HEK293 (cell line): ENCODE results near the gene SH3BGRL.

ENCODE experiments used
- CTCF ChIA-PET: fragments of 350-600 bp; formaldehyde crosslinking; extraction: SDS; loops from one replicate; lab custom pipeline; 2021; ENCODE audit warnings: antibody characterized with exemption; lab: Yijun Ruan, JAX
- POLR2A ChIA-PET: fragments of 300-600 bp; formaldehyde crosslinking; extraction: SDS; loops from one replicate; lab custom pipeline; 2020; ENCODE audit warnings: antibody characterized with exemption, inconsistent platforms; lab: Yijun Ruan, JAX
- H3K27ac ChIP-seq: fragments of 200-500 bp; sonication (Bioruptor generic); 2 replicates; pipeline ENCODE4 v1.5.1; 2014; ENCODE audit warnings: low read depth, low read length, control low read depth, inconsistent platforms; ENCODE audit errors: extremely low read depth
- H3K36me3 ChIP-seq, 2 experiments: fragments of 200-500 bp in 1 of 2; sonication (Bioruptor generic) in 1 of 2; 1 replicate in 1 of 2; 2 replicates in 1 of 2; pipeline ENCODE4 v1.5.1; 2014 to 2017; ENCODE audit warnings: inconsistent platforms in 2 of 2, low read length in 2 of 2; ENCODE audit not compliant: control insufficient read depth in 2 of 2, insufficient read depth in 1 of 2
- H3K4me1 ChIP-seq: fragments of 200-500 bp; sonication (Bioruptor generic); 2 replicates; pipeline ENCODE4 v1.5.1; 2014; ENCODE audit warnings: mild to moderate bottlenecking, low read length, inconsistent platforms; ENCODE audit not compliant: control insufficient read depth, insufficient read depth
- H3K4me3 ChIP-seq: 2 replicates; pipeline ENCODE4 v1.5.1; 2011; ENCODE audit warnings: low read depth, mild to moderate bottlenecking, control low read depth, low read length, moderate library complexity
- H3K9me3 ChIP-seq: fragments of 200-500 bp; sonication (Bioruptor generic); 2 replicates; pipeline ENCODE4 v1.5.1; 2014; ENCODE audit warnings: low read depth, low read length, inconsistent platforms; ENCODE audit not compliant: control insufficient read depth, insufficient read depth
- BCL11B ChIP-seq: fragments of 450-650 bp; formaldehyde crosslinking; IDR thresholded peaks from 2 replicates; pipeline ENCODE4 v1.5.1; 2016; ENCODE audit warnings: low read depth, missing biosample characterization, missing genetic modification characterization
- GLI4 ChIP-seq: fragments of 450-650 bp; formaldehyde crosslinking; IDR thresholded peaks from 2 replicates; pipeline ENCODE4 v1.5.1; 2016; ENCODE audit warnings: missing biosample characterization, missing genetic modification characterization
- MYNN ChIP-seq: fragments of 450-650 bp; formaldehyde crosslinking; IDR thresholded peaks from 2 replicates; pipeline ENCODE4 v1.5.1; 2016; ENCODE audit warnings: missing biosample characterization, missing genetic modification characterization, borderline replicate concordance
- ZBTB20 ChIP-seq: fragments of 450-650 bp; formaldehyde crosslinking; IDR thresholded peaks from 2 replicates; pipeline ENCODE4 v1.5.1; 2016; ENCODE audit warnings: missing biosample characterization, missing genetic modification characterization
- ZFP41 ChIP-seq: fragments of 450-650 bp; formaldehyde crosslinking; IDR thresholded peaks from 2 replicates; pipeline ENCODE4 v1.5.1; 2016; ENCODE audit warnings: missing biosample characterization, missing genetic modification characterization, borderline replicate concordance
- ZNF169 ChIP-seq: fragments of 450-650 bp; formaldehyde crosslinking; IDR thresholded peaks from 2 replicates; pipeline ENCODE4 v1.5.1; 2016; ENCODE audit warnings: missing biosample characterization, missing genetic modification characterization
- ZNF2 ChIP-seq: fragments of 450-650 bp; formaldehyde crosslinking; IDR thresholded peaks from 2 replicates; pipeline ENCODE4 v1.5.1; 2016; ENCODE audit warnings: missing biosample characterization, missing genetic modification characterization
- ZNF26 ChIP-seq: fragments of 450-650 bp; formaldehyde crosslinking; IDR thresholded peaks from 2 replicates; pipeline ENCODE4 v1.5.1; 2016; ENCODE audit warnings: missing biosample characterization, missing genetic modification characterization
- ZNF335 ChIP-seq: fragments of 450-650 bp; formaldehyde crosslinking; conservative IDR thresholded peaks from 2 replicates; pipeline ENCODE4 v1.5.1; 2016; ENCODE audit warnings: missing biosample characterization, missing genetic modification characterization
- ZNF362 ChIP-seq: fragments of 450-650 bp; formaldehyde crosslinking; IDR thresholded peaks from 2 replicates; pipeline ENCODE4 v1.5.1; 2016; ENCODE audit warnings: missing biosample characterization, missing genetic modification characterization
- ZNF366 ChIP-seq: fragments of 450-650 bp; formaldehyde crosslinking; conservative IDR thresholded peaks from 2 replicates; pipeline ENCODE4 v1.5.1; 2016; ENCODE audit warnings: missing biosample characterization, missing genetic modification characterization
- ZNF391 ChIP-seq: fragments of 450-650 bp; formaldehyde crosslinking; IDR thresholded peaks from 2 replicates; pipeline ENCODE4 v1.5.1; 2016; ENCODE audit warnings: low read depth, missing biosample characterization, missing genetic modification characterization, borderline replicate concordance
- ZNF529 ChIP-seq: fragments of 450-650 bp; formaldehyde crosslinking; IDR thresholded peaks from 2 replicates; pipeline ENCODE4 v1.5.1; 2017; ENCODE audit warnings: missing genetic modification characterization, missing biosample characterization; ENCODE audit not compliant: insufficient replicate concordance
- ZNF707 ChIP-seq: fragments of 450-650 bp; formaldehyde crosslinking; IDR thresholded peaks from 2 replicates; pipeline ENCODE4 v1.5.1; 2016; ENCODE audit warnings: missing biosample characterization, missing genetic modification characterization
- ZNF76 ChIP-seq: fragments of 450-650 bp; formaldehyde crosslinking; IDR thresholded peaks from 2 replicates; pipeline ENCODE4; 2016; ENCODE audit warnings: low read depth, missing biosample characterization, missing genetic modification characterization, borderline replicate concordance
- ZSCAN30 ChIP-seq: fragments of 450-650 bp; IDR thresholded peaks from 2 replicates; pipeline ENCODE4 v1.5.1; 2018; ENCODE audit warnings: missing biosample characterization, mild to moderate bottlenecking, missing genetic modification characterization, moderate library complexity
- ZSCAN4 ChIP-seq: fragments of 450-650 bp; formaldehyde crosslinking; IDR thresholded peaks from 2 replicates; pipeline ENCODE4 v1.5.1; 2017; ENCODE audit warnings: missing biosample characterization, missing genetic modification characterization
- TF ChIP-seq, protein P1 (sequence below): fragments of 450-650 bp; IDR thresholded peaks from 2 replicates; pipeline ENCODE4 v1.5.1; 2018; ENCODE audit warnings: missing biosample characterization, missing genetic modification characterization
- TF ChIP-seq, protein P2 (sequence below): fragments of 450-650 bp; formaldehyde crosslinking; IDR thresholded peaks from 2 replicates; pipeline ENCODE4 v1.5.1; 2017; ENCODE audit warnings: missing biosample characterization, missing genetic modification characterization

SH3BGRL gene

DNA sequence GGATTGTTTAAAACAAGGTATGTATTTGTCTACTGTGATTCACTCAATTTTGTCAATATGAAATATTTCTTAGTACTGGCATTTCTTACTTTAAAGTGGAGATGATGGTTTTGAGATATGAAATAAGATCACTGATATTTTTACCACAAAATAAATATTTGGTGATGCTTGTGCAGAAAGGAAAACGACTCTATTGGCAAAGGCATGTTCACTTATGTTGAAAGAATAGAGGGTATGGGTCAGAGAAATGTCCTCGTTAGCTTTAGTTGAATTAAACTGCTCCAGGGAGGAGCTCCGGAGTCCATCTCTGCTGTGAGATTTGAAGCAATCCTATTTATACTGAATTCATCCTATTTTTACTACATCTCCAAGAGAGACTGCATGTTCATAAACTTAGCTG is 84.2 kb downstream of the SH3BGRL start:
- no peaks in the 10 kb centered on the region for H3K36me3 ChIP-seq
- peaks cover 8% of the 10 kb centered on the region for H3K9me3 ChIP-seq
- ChIA-PET POLR2A (no interaction called here), CTCF (interaction anchor here (0.7 to 1.5 kb wide), 2 partner anchors 91 to 92 kb away, joined by 3 to 9 read pairs; no protein-coding TSS in a partner anchor)
- no peak for TF ChIP-seq ZSCAN4 (tag by site-specific recombination)
- H3K27ac ChIP-seq, result no peak overlapping the region
- no peaks in the 10 kb centered on the region for H3K4me1 ChIP-seq
- no peak overlapping the region for H3K4me3 ChIP-seq

GRCh38 chrX:81286608-81287007 is 84.7 kb downstream of the SH3BGRL start:
- TF ChIP-seq MYNN (no peak), ZNF529 (tag by site-specific recombination) (no peak), ZNF169 (tag by site-specific recombination) (no peak), ZNF2 (tag by site-specific recombination) (no peak), ZNF26 (tag by site-specific recombination) (no peak), ZSCAN30 (tag by site-specific recombination) (no peak), ZNF335 (tag by site-specific recombination) (no peak), ZNF362 (no peak), ZNF76 (tag by site-specific recombination) (no peak), ZNF391 (tag by site-specific recombination) (no peak), ZBTB20 (tag by site-specific recombination) (no peak), BCL11B (tag by site-specific recombination) (no peak), GLI4 (tag by site-specific recombination) (no peak), ZFP41 (tag by site-specific recombination) (no peak), ZNF366 (tag by site-specific recombination) (no peak), ZNF707 (tag by site-specific recombination) (no peak)
- TF ChIP-seq, protein P1, sequence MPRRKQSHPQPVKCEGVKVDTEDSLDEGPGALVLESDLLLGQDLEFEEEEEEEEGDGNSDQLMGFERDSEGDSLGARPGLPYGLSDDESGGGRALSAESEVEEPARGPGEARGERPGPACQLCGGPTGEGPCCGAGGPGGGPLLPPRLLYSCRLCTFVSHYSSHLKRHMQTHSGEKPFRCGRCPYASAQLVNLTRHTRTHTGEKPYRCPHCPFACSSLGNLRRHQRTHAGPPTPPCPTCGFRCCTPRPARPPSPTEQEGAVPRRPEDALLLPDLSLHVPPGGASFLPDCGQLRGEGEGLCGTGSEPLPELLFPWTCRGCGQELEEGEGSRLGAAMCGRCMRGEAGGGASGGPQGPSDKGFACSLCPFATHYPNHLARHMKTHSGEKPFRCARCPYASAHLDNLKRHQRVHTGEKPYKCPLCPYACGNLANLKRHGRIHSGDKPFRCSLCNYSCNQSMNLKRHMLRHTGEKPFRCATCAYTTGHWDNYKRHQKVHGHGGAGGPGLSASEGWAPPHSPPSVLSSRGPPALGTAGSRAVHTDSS, result no peak
- TF ChIP-seq, protein P2, sequence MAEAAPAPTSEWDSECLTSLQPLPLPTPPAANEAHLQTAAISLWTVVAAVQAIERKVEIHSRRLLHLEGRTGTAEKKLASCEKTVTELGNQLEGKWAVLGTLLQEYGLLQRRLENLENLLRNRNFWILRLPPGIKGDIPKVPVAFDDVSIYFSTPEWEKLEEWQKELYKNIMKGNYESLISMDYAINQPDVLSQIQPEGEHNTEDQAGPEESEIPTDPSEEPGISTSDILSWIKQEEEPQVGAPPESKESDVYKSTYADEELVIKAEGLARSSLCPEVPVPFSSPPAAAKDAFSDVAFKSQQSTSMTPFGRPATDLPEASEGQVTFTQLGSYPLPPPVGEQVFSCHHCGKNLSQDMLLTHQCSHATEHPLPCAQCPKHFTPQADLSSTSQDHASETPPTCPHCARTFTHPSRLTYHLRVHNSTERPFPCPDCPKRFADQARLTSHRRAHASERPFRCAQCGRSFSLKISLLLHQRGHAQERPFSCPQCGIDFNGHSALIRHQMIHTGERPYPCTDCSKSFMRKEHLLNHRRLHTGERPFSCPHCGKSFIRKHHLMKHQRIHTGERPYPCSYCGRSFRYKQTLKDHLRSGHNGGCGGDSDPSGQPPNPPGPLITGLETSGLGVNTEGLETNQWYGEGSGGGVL (tag by site-specific recombination), result no peak
- no peaks in the 10 kb centered on the region for H3K4me1 ChIP-seq
- H3K4me3 ChIP-seq, result no peak overlapping the region
- ChIA-PET POLR2A (no interaction called here), CTCF (interaction anchor here (0.7 kb wide), 1 partner anchor 91 kb away, joined by 3 read pairs; no protein-coding TSS in a partner anchor)
- no peaks in the 10 kb centered on the region for H3K36me3 ChIP-seq
- no peak overlapping the region for H3K27ac ChIP-seq
- peaks cover 8% of the 10 kb centered on the region for H3K9me3 ChIP-seq
